Hindlimb muscle (tissue), 1 donor: ENCODE data around the gene CHM. TPM values are rescaled to one million over a fixed set of nuclear protein-coding genes. Genes with fewer than 3 reads are reported as not detected.

Experiments used
- DNase-seq: peaks from one replicate; pipeline ENCODE4 v3.0.0-alpha.2; 2013
- polyA plus RNA-seq: library from polyadenylated mRNA; unstranded; fragments of 120-200 nt; gene quantifications from one replicate; pipeline ENCODE4 v1.2.1, GENCODE V29; 2013; ENCODE audit not compliant: insufficient read length

The CHM gene
- polyA plus RNA-seq, 1 donor: 13.3 TPM

GRCh38 chrX:85905851-85906250 is 141.5 kb downstream of the CHM start:
- DNase-seq: no peak

GRCh38 chrX:85903692-85904471 is 143.5 kb downstream of the CHM start:
- no peak for DNase-seq

- DNase-seq: no peak
Observed at GRCh38 chrX:85897362-85898126, 149.8 kb downstream of the CHM start.

- no peak for DNase-seq
Observed at GRCh38 chrX:85882601-85883000, 164.8 kb downstream of the CHM start.

GRCh38 chrX:85870585-85870984 is 176.8 kb downstream of the CHM start:
- DNase-seq: no peak

GRCh38 chrX:85865324-85865723 is 182.0 kb downstream of the CHM start:
- no peak for DNase-seq

- no peak for DNase-seq
Observed at GRCh38 chrX:85859426-85859825, 187.9 kb downstream of the CHM start.

- no peak for DNase-seq
Observed at GRCh38 chrX:85851418-85851817, 195.9 kb downstream of the CHM start.

GRCh38 chrX:85836868-85837267 is 210.5 kb downstream of the CHM start:
- no peak for DNase-seq

- DNase-seq: no peak
Observed at GRCh38 chrX:85828771-85829170, 218.6 kb downstream of the CHM start.

GRCh38 chrX:85815203-85815751 is 232.1 kb downstream of the CHM start:
- no peak for DNase-seq

Other genes starting within 250 kb of the CHM start
- gene DACH2, start 100.9 kb upstream of the CHM start, polyA plus RNA-seq: 1.6 TPM